ENCODE data around the gene GALNT4.

DNA sequence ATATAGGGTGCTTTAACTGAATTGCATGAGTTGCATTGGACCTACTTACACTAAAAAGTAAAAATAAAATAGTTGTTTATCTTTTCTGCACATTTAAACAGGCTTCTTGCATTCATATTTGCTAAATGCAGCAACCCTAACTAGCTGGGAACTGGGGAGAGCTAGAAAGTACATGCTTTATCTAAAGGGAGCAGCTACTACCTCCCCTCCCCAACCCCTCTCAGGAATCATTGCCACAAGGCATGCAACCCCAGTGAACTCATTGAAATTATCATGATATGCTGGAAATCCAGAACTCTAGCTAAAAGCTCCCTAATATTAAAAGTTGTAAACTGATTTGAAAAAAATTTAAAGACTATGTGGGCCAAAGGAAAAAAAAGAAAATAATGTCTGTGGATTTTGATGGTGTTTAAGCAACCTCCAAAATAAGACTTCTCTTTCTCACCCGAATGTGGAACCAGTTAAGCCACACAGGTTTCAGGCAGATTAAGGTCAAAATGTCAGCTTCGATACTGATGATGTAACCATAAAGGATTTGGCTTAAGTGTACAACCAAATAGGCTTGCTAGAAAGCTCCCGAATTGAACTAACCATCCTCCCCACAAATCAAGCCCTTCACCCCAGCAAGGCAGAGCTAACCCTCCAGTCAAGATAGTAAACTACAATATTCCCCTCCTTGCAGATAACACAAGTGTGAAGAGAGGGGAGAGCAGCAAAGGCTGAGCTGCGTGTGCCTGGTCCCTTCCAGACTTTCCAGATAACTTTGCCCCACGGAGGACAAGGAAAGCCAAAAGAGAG is 15.0 kb upstream of the GALNT4 start:
- TF ChIP-seq FOXM1 (IDR thresholded peaks at IDR 0.05; ENCODE audit: borderline replicate concordance) (no peak), LEF1 (IDR thresholded peaks at IDR 0.05; ENCODE audit: borderline replicate concordance) (no peak), SP1 (IDR thresholded peaks at IDR 0.05) (no peak), HDGF (IDR thresholded peaks at IDR 0.05; ENCODE audit: borderline replicate concordance) (no peak), ELF4 (IDR thresholded peaks at IDR 0.05) (no peak), L3MBTL2 (conservative IDR thresholded peaks at IDR 0.05) (no peak), FOXK2 (IDR thresholded peaks at IDR 0.05) (no peak), TARDBP (IDR thresholded peaks at IDR 0.05) (no peak), BHLHE40 (IDR thresholded peaks at IDR 0.05; ENCODE audit: borderline replicate concordance) (no peak), FOXA1 (IDR thresholded peaks at IDR 0.05) (no peak), NFRKB (IDR thresholded peaks at IDR 0.05) (no peak), ZNF384 (IDR thresholded peaks at IDR 0.05) (no peak)
- TF ChIP-seq, protein P1, sequence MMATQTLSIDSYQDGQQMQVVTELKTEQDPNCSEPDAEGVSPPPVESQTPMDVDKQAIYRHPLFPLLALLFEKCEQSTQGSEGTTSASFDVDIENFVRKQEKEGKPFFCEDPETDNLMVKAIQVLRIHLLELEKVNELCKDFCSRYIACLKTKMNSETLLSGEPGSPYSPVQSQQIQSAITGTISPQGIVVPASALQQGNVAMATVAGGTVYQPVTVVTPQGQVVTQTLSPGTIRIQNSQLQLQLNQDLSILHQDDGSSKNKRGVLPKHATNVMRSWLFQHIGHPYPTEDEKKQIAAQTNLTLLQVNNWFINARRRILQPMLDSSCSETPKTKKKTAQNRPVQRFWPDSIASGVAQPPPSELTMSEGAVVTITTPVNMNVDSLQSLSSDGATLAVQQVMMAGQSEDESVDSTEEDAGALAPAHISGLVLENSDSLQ (IDR thresholded peaks at IDR 0.05): no peak

Measured in HEK293T (cell line).